ENCODE measurements around the gene FBXL17.

DNA sequence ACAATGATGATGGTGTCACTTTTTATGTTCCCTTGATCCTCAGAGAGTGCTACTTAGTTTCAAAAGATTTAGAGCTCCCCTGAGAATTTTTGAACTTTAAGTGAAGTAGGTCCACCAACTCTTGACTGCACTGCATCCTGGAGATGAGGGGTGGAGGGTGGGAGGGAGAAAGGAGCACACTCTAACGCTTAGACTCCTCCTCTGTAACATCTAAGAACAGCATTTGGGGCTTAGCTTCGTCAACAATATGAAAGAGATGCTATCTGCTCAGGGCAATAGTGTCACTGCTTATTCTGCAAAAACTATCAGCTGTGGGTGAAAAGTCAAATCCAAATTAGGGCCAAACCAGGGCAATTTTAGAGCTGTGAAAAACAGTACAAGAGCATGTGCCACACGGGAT lies 468.4 kb downstream of the FBXL17 start:
- no peak for TF ChIP-seq POLR2A (conservative IDR thresholded peaks at IDR 0.05)
- TF ChIP-seq, protein P1, sequence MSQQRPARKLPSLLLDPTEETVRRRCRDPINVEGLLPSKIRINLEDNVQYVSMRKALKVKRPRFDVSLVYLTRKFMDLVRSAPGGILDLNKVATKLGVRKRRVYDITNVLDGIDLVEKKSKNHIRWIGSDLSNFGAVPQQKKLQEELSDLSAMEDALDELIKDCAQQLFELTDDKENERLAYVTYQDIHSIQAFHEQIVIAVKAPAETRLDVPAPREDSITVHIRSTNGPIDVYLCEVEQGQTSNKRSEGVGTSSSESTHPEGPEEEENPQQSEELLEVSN (IDR thresholded peaks at IDR 0.05; ENCODE audit: borderline replicate concordance in 1 of 2, extremely low read depth in 1 of 2, insufficient read depth in 1 of 2, insufficient read length in 1 of 2, low read depth in 1 of 2, low read length in 1 of 2, poor library complexity in 1 of 2, severe bottlenecking in 1 of 2), result no peak
- TF ChIP-seq NR1H2 (CRISPR knock-in tag; IDR thresholded peaks at IDR 0.05), result no peak
- TF ChIP-seq EP300 (IDR thresholded peaks at IDR 0.05; ENCODE audit: low read length), result no peak
- TF ChIP-seq TFAM (CRISPR knock-in tag; conservative IDR thresholded peaks at IDR 0.05), result no peak
- no peak for TF ChIP-seq HDAC8 (tag; IDR thresholded peaks at IDR 0.05)
- no peak for TF ChIP-seq ZNF274 (IDR thresholded peaks at IDR 0.05; ENCODE audit: borderline replicate concordance, low read depth, low read length)
- TF ChIP-seq, protein P2, sequence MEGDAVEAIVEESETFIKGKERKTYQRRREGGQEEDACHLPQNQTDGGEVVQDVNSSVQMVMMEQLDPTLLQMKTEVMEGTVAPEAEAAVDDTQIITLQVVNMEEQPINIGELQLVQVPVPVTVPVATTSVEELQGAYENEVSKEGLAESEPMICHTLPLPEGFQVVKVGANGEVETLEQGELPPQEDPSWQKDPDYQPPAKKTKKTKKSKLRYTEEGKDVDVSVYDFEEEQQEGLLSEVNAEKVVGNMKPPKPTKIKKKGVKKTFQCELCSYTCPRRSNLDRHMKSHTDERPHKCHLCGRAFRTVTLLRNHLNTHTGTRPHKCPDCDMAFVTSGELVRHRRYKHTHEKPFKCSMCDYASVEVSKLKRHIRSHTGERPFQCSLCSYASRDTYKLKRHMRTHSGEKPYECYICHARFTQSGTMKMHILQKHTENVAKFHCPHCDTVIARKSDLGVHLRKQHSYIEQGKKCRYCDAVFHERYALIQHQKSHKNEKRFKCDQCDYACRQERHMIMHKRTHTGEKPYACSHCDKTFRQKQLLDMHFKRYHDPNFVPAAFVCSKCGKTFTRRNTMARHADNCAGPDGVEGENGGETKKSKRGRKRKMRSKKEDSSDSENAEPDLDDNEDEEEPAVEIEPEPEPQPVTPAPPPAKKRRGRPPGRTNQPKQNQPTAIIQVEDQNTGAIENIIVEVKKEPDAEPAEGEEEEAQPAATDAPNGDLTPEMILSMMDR (IDR thresholded peaks at IDR 0.05 in 2 of 3, conservative IDR thresholded peaks at IDR 0.05 in 1 of 3; ENCODE audit: insufficient read depth in 2 of 3, low read depth in 1 of 3, low read length in 3 of 3), result no peak
- no peak for TF ChIP-seq BHLHE40 (IDR thresholded peaks at IDR 0.05; ENCODE audit: low read length)
- TF ChIP-seq HDGF (IDR thresholded peaks at IDR 0.05), result no peak
- TF ChIP-seq CBX1 (IDR thresholded peaks at IDR 0.05; ENCODE audit: low read depth), result no peak

Data from K562 (cell line).